Smooth muscle cell (in vitro differentiated cells): Measurements from ENCODE around the gene DOCK3. TPM values are rescaled to one million over a fixed set of nuclear protein-coding genes. Genes with fewer than 3 reads are reported as not detected.
"Not testable (repeated sequence)": the region's sequence is repeated elsewhere in the genome, so short reads cannot be mapped to it uniquely, and the experiment has no call there.

Experiments used
- DNase-seq: peaks from one replicate; lab custom pipeline; 2025; ENCODE audit not compliant: unreplicated experiment; lab: John Stamatoyannopoulos, UW
- H2AFZ ChIP-seq: fragments of 200-600 bp; sonication (generic); 2 replicates; pipeline ENCODE4 v1.6.0; 2016; ENCODE audit warnings: antibody characterized with exemption, low read depth, mild to moderate bottlenecking
- H3F3A ChIP-seq: fragments of 200-600 bp; sonication (generic); 2 replicates; pipeline ENCODE4 v1.6.0; 2017; ENCODE audit warnings: antibody characterized with exemption, low read depth
- H3K27ac ChIP-seq: fragments of 200-600 bp; sonication (generic); 2 replicates; pipeline ENCODE4 v1.5.1; 2016; ENCODE audit warnings: low read depth, mild to moderate bottlenecking
- H3K27me3 ChIP-seq: fragments of 200-600 bp; sonication (generic); 2 replicates; pipeline ENCODE4 v1.6.1; 2016; ENCODE audit warnings: low read depth, mild to moderate bottlenecking
- H3K36me3 ChIP-seq: fragments of 200-600 bp; sonication (generic); 2 replicates; pipeline ENCODE4 v1.5.1; 2016; ENCODE audit warnings: low read depth
- H3K4me1 ChIP-seq: fragments of 200-600 bp; sonication (generic); 2 replicates; pipeline ENCODE4 v1.5.1; 2016; ENCODE audit warnings: low read depth
- H3K4me2 ChIP-seq: fragments of 200-600 bp; sonication (generic); 2 replicates; pipeline ENCODE4 v1.6.0; 2016; ENCODE audit warnings: mild to moderate bottlenecking
- H3K4me3 ChIP-seq: fragments of 200-600 bp; sonication (generic); 2 replicates; pipeline ENCODE4 v1.5.1; 2016; ENCODE audit warnings: mild to moderate bottlenecking
- H3K79me2 ChIP-seq: fragments of 200-600 bp; sonication (generic); 2 replicates; pipeline ENCODE4 v1.6.0; 2016; ENCODE audit warnings: low read depth, mild to moderate bottlenecking
- H3K9ac ChIP-seq: fragments of 200-600 bp; sonication (generic); 2 replicates; pipeline ENCODE4 v1.6.0; 2016; ENCODE audit warnings: low read depth
- H3K9me3 ChIP-seq: fragments of 200-600 bp; sonication (generic); replicated peaks from 2 replicates; pipeline ENCODE4 v1.5.1; 2016; ENCODE audit warnings: low read depth
- H4K20me1 ChIP-seq: fragments of 200-600 bp; sonication (generic); 2 replicates; pipeline ENCODE4 v1.6.0; 2016; ENCODE audit warnings: low read depth
- CTCF ChIP-seq: fragments of 200-600 bp; sonication (generic); IDR thresholded peaks from 2 replicates; pipeline ENCODE4 v1.5.1; 2017; ENCODE audit warnings: borderline replicate concordance, mild to moderate bottlenecking, antibody characterized with exemption; ENCODE audit not compliant: insufficient read depth, poor library complexity, severe bottlenecking
- WGBS: methylation state at CpG from one replicate; pipeline ENCODE4 v1.1.7; 2016; ENCODE audit warnings: low lambda C conversion rate; 5-methylcytosine and 5-hydroxymethylcytosine counted together
- polyA plus RNA-seq: library from polyadenylated mRNA; unstranded; fragments of >200 nt; fragmentation: Nextera tagmentation; extraction: Ambion mirVana; gene quantifications from 2 replicates; pipeline ENCODE4 v1.2.1, GENCODE V29; 2016
- total RNA-seq: library from RNA; depleted of rRNA; stranded (reverse); fragments of >200 nt; gene quantifications from 2 replicates; pipeline ENCODE4 v1.2.3, GENCODE V29; 2014

Gene DOCK3
- total and polyA plus RNA-seq, 2 experiments from 2014 or later, result 0.29 to 2.2 TPM

GRCh38 chr3:50961386-50961785 is 286.7 kb downstream of the DOCK3 start:
- Histone ChIP-seq H3K9ac (no peak overlapping the region), H3K4me2 (no peak overlapping the region), H3K79me2 (no peaks in the 10 kb centered on the region), H3F3A (no peaks in the 10 kb centered on the region), H3K9me3 (no peaks in the 10 kb centered on the region), H3K4me3 (no peak overlapping the region), H2AFZ (no peak overlapping the region), H4K20me1 (no peaks in the 10 kb centered on the region), H3K36me3 (no peaks in the 10 kb centered on the region), H3K27me3 (peaks cover 7% of the 10 kb centered on the region), H3K27ac (no peak overlapping the region), H3K4me1 (no peaks in the 10 kb centered on the region)
- 97% methylated on average over 1 of the region's 1 CpG for WGBS
- no peak for DNase-seq
- no peak for TF ChIP-seq CTCF

- H3K27me3 ChIP-seq, result no peaks in the 10 kb centered on the region
- no peak overlapping the region for H3K27ac ChIP-seq
- no peak for DNase-seq
- no peaks in the 10 kb centered on the region for H3K36me3 ChIP-seq
- H3K4me1 ChIP-seq, result no peaks in the 10 kb centered on the region
- no peak overlapping the region for H3K9ac ChIP-seq
- H4K20me1 ChIP-seq, result no peaks in the 10 kb centered on the region
- H3F3A ChIP-seq, result no peaks in the 10 kb centered on the region
- no peaks in the 10 kb centered on the region for H3K79me2 ChIP-seq
- no peaks in the 10 kb centered on the region for H3K9me3 ChIP-seq
- peak; percentile 82 for TF ChIP-seq CTCF
- no peak overlapping the region for H3K4me2 ChIP-seq
- 20% methylated on average over 3 of the region's 3 CpGs for WGBS
- no peak overlapping the region for H2AFZ ChIP-seq
- no peak overlapping the region for H3K4me3 ChIP-seq
Observed at GRCh38 chr3:50971487-50971924, 296.8 kb downstream of the DOCK3 start.

GRCh38 chr3:50972029-50972428 is 297.3 kb downstream of the DOCK3 start:
- no peaks in the 10 kb centered on the region for H3K4me1 ChIP-seq
- no peak overlapping the region for H3K4me2 ChIP-seq
- H3K79me2 ChIP-seq, result no peaks in the 10 kb centered on the region
- H3F3A ChIP-seq, result no peaks in the 10 kb centered on the region
- no peak for TF ChIP-seq CTCF
- no peaks in the 10 kb centered on the region for H4K20me1 ChIP-seq
- H3K9me3 ChIP-seq, result no peaks in the 10 kb centered on the region
- WGBS, result 86% methylated on average over 2 of the region's 2 CpGs
- no peak for DNase-seq
- no peak overlapping the region for H3K27ac ChIP-seq
- H3K9ac ChIP-seq, result no peak overlapping the region
- H3K4me3 ChIP-seq, result no peak overlapping the region
- H3K27me3 ChIP-seq, result no peaks in the 10 kb centered on the region
- no peak overlapping the region for H2AFZ ChIP-seq
- no peaks in the 10 kb centered on the region for H3K36me3 ChIP-seq

- H3K36me3 ChIP-seq, H3K9me3 ChIP-seq, H3K27ac ChIP-seq, H3K27me3 ChIP-seq, H4K20me1 ChIP-seq, H3F3A ChIP-seq, H2AFZ ChIP-seq, DNase-seq, H3K79me2 ChIP-seq, H3K4me1 ChIP-seq, H3K9ac ChIP-seq: not testable (repeated sequence)
- Histone ChIP-seq H3K4me3 (peak overlapping the region; percentile 30), H3K4me2 (peak overlapping the region; percentile 54)
- WGBS, result 48% methylated on average over 18 of the region's 18 CpGs
Observed at GRCh38 chr3:50978586-50978985, 303.9 kb downstream of the DOCK3 start.
